DND-41 (cell line): ENCODE results near the gene BMP2K.

Source experiments
- EZH2 ChIP-seq: IDR thresholded peaks from 3 replicates; pipeline ENCODE4 v1.6.1; 2012; ENCODE audit warnings: borderline replicate concordance, low read depth, mild to moderate bottlenecking, moderate library complexity, low read length, inconsistent platforms; ENCODE audit not compliant: severe bottlenecking
- TF ChIP-seq, protein P1 (sequence below): IDR thresholded peaks from 2 replicates; pipeline ENCODE4 v1.5.1; 2012; ENCODE audit warnings: borderline replicate concordance, low read length, moderate library complexity, mild to moderate bottlenecking; ENCODE audit not compliant: poor library complexity, severe bottlenecking; ENCODE audit errors: extremely low read depth

DNA sequence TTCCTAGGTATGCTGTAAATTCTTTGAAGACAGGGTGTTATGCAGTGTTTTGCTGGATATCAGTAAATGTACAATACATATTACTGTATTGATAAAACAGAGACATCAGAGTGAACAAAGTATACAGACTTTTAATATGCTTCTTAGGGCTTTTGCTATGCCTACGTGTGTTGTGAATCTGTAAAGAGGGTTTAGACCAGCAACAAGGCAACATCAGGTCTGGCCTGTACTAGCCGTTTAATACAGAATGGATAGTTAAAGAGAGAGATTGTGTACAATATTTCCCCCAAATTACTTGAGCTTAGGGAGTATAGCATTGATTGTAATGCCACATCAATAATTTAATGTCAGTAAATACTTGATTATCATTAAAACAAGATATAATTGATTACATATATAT is 87.8 kb downstream of the BMP2K start:
- TF ChIP-seq, protein P1, sequence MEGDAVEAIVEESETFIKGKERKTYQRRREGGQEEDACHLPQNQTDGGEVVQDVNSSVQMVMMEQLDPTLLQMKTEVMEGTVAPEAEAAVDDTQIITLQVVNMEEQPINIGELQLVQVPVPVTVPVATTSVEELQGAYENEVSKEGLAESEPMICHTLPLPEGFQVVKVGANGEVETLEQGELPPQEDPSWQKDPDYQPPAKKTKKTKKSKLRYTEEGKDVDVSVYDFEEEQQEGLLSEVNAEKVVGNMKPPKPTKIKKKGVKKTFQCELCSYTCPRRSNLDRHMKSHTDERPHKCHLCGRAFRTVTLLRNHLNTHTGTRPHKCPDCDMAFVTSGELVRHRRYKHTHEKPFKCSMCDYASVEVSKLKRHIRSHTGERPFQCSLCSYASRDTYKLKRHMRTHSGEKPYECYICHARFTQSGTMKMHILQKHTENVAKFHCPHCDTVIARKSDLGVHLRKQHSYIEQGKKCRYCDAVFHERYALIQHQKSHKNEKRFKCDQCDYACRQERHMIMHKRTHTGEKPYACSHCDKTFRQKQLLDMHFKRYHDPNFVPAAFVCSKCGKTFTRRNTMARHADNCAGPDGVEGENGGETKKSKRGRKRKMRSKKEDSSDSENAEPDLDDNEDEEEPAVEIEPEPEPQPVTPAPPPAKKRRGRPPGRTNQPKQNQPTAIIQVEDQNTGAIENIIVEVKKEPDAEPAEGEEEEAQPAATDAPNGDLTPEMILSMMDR, result no peak
- no peak for TF ChIP-seq EZH2
